Erythroblast (primary cell): ENCODE data around the gene ERVH48-1.

Experiments used
- GATA1 ChIP-seq: IDR thresholded peaks from 2 replicates; pipeline ENCODE4 v1.6.1; 2011; ENCODE audit warnings: low read depth, mild to moderate bottlenecking, control low read depth, low read length, moderate library complexity
- POLR2A ChIP-seq: IDR thresholded peaks from 2 replicates; pipeline ENCODE4 v1.6.1; 2011; ENCODE audit warnings: mild to moderate bottlenecking, low read length

DNA sequence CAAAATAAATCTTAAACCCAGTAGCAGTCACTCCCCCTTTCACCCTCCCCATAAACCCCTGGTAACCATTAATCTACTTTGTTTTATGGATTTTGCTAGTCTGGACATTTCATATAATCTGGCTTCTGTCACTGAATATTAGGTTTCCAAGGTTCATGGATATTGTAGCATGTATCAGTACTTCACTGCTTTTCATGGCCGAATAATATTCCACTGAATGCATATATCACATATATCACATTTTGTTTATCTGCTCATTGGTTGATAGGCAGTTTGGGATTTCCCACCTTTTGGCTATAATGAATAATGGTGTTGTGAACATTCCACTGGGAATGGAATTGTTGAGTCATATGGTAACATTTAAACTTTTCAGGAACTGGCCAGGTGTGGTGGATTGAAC is 41.5 kb downstream of the ERVH48-1 start:
- TF ChIP-seq POLR2A = no peak
- no peak for TF ChIP-seq GATA1
